ENCODE measurements around the gene MICALL2.

MICALL2 gene

DNA sequence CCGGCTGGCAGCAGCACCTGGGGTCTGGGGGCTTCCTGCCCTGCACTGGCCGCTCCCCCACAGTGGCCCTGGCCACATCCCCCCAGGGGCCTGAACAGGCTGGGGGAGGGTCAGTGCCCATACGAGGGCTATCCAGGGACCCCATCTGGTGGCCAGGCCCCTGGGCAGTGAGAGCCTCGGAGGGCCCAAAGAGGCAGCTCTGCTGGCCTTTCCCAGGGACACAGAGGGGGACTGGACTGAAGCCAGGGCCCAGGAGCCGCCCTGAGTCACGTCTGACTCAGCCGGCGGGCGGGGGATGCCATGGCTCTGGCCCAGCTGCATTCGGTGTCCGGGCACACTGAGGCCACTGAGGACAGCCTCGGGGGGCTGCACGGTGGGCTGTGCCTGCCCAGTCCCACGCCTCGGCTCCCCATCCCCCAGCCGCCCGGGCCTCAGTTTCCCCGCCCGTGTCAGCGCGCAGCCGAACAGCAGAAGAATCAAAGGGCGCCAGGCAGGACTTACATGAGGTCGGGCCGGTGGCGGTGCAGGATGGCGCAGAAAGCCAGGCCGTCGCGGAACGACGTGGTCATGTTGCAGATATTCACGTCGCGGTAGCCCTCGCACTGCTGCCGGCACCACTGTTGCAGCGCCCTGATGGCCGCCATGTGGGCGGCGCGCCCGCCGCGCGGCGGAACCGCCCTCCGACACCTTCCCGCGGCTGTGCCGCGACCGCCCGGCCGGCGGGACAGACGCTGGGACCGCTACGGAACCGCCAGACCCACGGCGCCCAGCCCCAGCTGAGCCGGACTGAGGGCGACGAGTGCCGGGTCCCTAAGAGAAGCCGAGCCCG is at the start of gene MICALL2:
MICALL2 (minus strand) TSS at position 788 of the 829 bp plus-strand sequence; CDS start at position 644, 144 bp downstream.
- H3K36me3 ChIP-seq (ENCODE audit: control insufficient read depth, low read length), result no peaks in the 10 kb centered on the region
- peak within 1 kb of the TSS; percentile 63 for H3K4me2 ChIP-seq (ENCODE audit: low read length)
- no peaks in the 10 kb centered on the region for H3K9me3 ChIP-seq (ENCODE audit: control insufficient read depth, insufficient read depth, low read length)
- no peak for TF ChIP-seq EZH2phosphoT487 (IDR thresholded peaks at IDR 0.05; ENCODE audit: borderline replicate concordance, low read length)
- TF ChIP-seq, protein P1, sequence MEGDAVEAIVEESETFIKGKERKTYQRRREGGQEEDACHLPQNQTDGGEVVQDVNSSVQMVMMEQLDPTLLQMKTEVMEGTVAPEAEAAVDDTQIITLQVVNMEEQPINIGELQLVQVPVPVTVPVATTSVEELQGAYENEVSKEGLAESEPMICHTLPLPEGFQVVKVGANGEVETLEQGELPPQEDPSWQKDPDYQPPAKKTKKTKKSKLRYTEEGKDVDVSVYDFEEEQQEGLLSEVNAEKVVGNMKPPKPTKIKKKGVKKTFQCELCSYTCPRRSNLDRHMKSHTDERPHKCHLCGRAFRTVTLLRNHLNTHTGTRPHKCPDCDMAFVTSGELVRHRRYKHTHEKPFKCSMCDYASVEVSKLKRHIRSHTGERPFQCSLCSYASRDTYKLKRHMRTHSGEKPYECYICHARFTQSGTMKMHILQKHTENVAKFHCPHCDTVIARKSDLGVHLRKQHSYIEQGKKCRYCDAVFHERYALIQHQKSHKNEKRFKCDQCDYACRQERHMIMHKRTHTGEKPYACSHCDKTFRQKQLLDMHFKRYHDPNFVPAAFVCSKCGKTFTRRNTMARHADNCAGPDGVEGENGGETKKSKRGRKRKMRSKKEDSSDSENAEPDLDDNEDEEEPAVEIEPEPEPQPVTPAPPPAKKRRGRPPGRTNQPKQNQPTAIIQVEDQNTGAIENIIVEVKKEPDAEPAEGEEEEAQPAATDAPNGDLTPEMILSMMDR (IDR thresholded peaks at IDR 0.05; ENCODE audit: low read depth, low read length, poor library complexity, severe bottlenecking), result no peak
- H3K4me1 ChIP-seq (ENCODE audit: control insufficient read depth, low read length), result peaks cover 22% of the 10 kb centered on the region
- peak within 1 kb of the TSS; percentile 57 for H3K4me3 ChIP-seq (ENCODE audit: low read length)
- H3K79me2 ChIP-seq (ENCODE audit: control insufficient read depth, low read length), result no peaks in the 10 kb centered on the region
- peaks cover 12% of the 10 kb centered on the region for H3K27me3 ChIP-seq (ENCODE audit: control insufficient read depth, low read length)
- H3K9me2 ChIP-seq (replicated peaks; ENCODE audit: control insufficient read depth, low read length), result no peaks in the 10 kb centered on the region
- H3F3A ChIP-seq (ENCODE audit: control insufficient read depth, insufficient read depth), result 0 out of 2 replicates have a peak, but pooled peaks cover 2% of the 10 kb centered on the region
- H4K20me1 ChIP-seq (ENCODE audit: control insufficient read depth, insufficient read depth, low read depth, low read length), result no peaks in the 10 kb centered on the region
- no peak within 1 kb of the TSS for H3K27ac ChIP-seq (ENCODE audit: low read depth, low read length)

- Histone ChIP-seq H3K27ac (ENCODE audit: low read depth, low read length) (peak overlapping the region; percentile 87), H3K9me3 (ENCODE audit: control insufficient read depth, insufficient read depth, low read length) (no peaks in the 10 kb centered on the region), H3K9me2 (replicated peaks; ENCODE audit: control insufficient read depth, low read length) (no peaks in the 10 kb centered on the region), H3K27me3 (ENCODE audit: control insufficient read depth, low read length) (no peaks in the 10 kb centered on the region), H4K20me1 (ENCODE audit: control insufficient read depth, insufficient read depth, low read depth, low read length) (peaks cover 6% of the 10 kb centered on the region; the same call in 1 of the 2 replicates), H3K4me2 (ENCODE audit: low read length) (peak overlapping the region; percentile 81), H3F3A (ENCODE audit: control insufficient read depth, insufficient read depth) (peaks cover 36% of the 10 kb centered on the region), H3K79me2 (ENCODE audit: control insufficient read depth, low read length) (peaks cover 22% of the 10 kb centered on the region), H3K36me3 (ENCODE audit: control insufficient read depth, low read length) (peaks cover 12% of the 10 kb centered on the region), H3K4me1 (ENCODE audit: control insufficient read depth, low read length) (peaks cover 83% of the 10 kb centered on the region), H3K4me3 (ENCODE audit: low read length) (peak overlapping the region; percentile 56)
- TF ChIP-seq, protein P1 (IDR thresholded peaks at IDR 0.05; ENCODE audit: low read depth, low read length, poor library complexity, severe bottlenecking), result no peak
- no peak for TF ChIP-seq EZH2phosphoT487 (IDR thresholded peaks at IDR 0.05; ENCODE audit: borderline replicate concordance, low read length)
Measured at GRCh38 chr7:1508277-1508758, 49.0 kb upstream of the MICALL2 start.

DNA sequence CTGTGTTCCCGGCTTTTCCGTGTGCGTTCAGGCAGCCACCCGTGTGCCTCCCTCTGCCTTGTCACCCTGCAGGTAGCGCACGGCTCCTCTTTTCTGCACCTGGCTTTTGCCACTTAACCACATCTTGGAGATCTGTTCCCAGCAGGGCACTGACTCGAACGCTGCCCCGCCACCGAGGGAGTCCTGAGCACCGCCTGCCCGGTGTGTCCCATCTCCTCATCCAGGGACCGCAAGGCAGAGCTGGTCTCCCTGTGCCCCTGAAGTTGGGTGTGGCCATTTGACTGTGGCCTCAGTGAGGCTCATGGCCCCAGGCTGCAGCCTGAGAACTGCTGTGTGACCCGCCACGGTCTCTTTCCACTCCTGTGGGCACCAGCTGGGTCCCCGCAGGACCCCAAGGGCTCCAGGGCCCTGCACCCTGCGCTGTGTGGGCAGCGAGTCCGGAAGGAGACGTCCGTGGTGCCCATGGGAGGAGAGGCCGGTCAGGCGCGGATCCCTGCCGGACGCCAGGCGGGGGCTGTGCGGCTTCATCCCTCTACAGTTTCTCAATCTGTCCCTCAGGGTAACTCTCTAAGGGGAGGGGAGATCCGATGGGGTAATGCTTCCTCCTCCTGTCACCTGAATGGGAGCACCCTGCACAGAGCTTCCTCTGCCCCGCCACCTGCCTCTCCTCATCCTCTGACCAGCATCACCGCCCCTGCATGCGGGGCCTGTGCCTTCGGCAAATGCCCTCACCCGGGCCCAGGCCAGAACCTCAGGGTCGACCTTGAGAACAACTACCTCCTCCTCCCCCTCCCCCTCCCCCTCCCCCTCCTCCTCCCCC is 46.7 kb upstream of the MICALL2 start:
- Histone ChIP-seq H3K9me2 (replicated peaks; ENCODE audit: control insufficient read depth, low read length) (no peaks in the 10 kb centered on the region), H3K27ac (ENCODE audit: low read depth, low read length) (peak overlapping the region; percentile 96), H3K27me3 (ENCODE audit: control insufficient read depth, low read length) (no peaks in the 10 kb centered on the region), H3K36me3 (ENCODE audit: control insufficient read depth, low read length) (peaks cover 34% of the 10 kb centered on the region), H3K79me2 (ENCODE audit: control insufficient read depth, low read length) (peaks cover 45% of the 10 kb centered on the region), H3K4me2 (ENCODE audit: low read length) (peak overlapping the region; percentile 100), H3K9me3 (ENCODE audit: control insufficient read depth, insufficient read depth, low read length) (no peaks in the 10 kb centered on the region), H3K4me3 (ENCODE audit: low read length) (peak overlapping the region; percentile 92), H3K4me1 (ENCODE audit: control insufficient read depth, low read length) (peaks cover 77% of the 10 kb centered on the region), H4K20me1 (ENCODE audit: control insufficient read depth, insufficient read depth, low read depth, low read length) (peaks cover 25% of the 10 kb centered on the region; the same call in 1 of the 2 replicates), H3F3A (ENCODE audit: control insufficient read depth, insufficient read depth) (peaks cover 36% of the 10 kb centered on the region)
- no peak for TF ChIP-seq EZH2phosphoT487 (IDR thresholded peaks at IDR 0.05; ENCODE audit: borderline replicate concordance, low read length)
- TF ChIP-seq, protein P1 (IDR thresholded peaks at IDR 0.05; ENCODE audit: low read depth, low read length, poor library complexity, severe bottlenecking), result peak; percentile 36
